ENCODE results near the gene LCE6A. TPM values are rescaled to one million over a fixed set of nuclear protein-coding genes. Genes with fewer than 3 reads are reported as not detected.

The LCE6A gene, protein sequence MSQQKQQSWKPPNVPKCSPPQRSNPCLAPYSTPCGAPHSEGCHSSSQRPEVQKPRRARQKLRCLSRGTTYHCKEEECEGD
- not detected for total RNA-seq (ENCODE audit: unreplicated experiment)
- long read RNA-seq, result 0 reads

DNA sequence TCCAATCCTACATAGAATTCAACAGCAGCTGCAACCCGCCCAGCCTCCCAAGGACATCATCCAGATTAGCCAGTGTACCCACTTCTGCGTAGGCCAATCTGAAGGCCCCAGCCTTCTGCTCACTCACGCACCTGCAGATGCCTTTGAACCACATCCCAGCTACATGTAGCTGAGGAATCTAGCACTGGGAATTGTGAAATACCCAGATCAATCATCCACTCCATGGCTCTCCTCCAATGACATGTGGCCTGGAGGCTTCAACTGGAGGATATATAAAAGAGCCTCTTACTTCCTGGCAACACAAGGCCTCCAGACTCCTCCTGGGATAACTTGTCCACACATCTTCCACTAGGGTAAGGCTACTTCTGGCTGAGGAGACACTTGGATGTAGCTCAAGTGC is at the start of gene LCE6A:
LCE6A (plus strand) TSS at position 301 of the 400 bp plus-strand sequence. CDS start 665 bp downstream, outside the sequence.
- Mint-ChIP-seq H3K27ac (ENCODE audit: unreplicated experiment) (no peak within 1 kb of the TSS), H3K27me3 (ENCODE audit: unreplicated experiment) (peaks cover 1% of the 10 kb centered on the region)

DNA sequence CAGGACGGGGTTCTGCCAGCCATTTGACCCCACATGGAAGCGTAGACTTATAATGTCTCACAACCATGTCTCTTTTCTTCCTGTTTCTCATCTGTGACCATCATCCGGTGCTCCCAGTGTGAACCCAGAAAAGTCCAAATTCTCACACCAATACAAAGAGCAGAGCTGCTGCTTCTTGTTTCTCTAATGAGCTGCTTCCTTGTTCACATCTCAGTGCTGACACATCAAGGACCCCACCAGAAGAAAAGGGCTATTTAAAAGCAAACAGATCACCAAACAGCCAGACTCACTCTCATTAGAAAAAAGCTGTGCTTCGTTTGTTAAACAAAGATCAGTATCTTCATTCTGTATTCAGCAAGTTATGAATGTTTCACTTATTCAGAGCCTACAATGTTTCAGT is 47.0 kb upstream of the LCE6A start:
- H3K27me3 Mint-ChIP-seq (ENCODE audit: unreplicated experiment), result no peaks in the 10 kb centered on the region

More for the DNA sequence above, at the start of gene LCE6A:
- no peak within 1 kb of the TSS for H3K4me3 Mint-ChIP-seq (ENCODE audit: unreplicated experiment)
- no peaks in the 10 kb centered on the region for H3K4me1 Mint-ChIP-seq (ENCODE audit: low read depth, unreplicated experiment)
- H3K9me3 Mint-ChIP-seq (ENCODE audit: unreplicated experiment), result peaks cover 2% of the 10 kb centered on the region
- no peaks in the 10 kb centered on the region for H3K36me3 Mint-ChIP-seq (ENCODE audit: unreplicated experiment)
- TF ChIP-seq, protein P1, sequence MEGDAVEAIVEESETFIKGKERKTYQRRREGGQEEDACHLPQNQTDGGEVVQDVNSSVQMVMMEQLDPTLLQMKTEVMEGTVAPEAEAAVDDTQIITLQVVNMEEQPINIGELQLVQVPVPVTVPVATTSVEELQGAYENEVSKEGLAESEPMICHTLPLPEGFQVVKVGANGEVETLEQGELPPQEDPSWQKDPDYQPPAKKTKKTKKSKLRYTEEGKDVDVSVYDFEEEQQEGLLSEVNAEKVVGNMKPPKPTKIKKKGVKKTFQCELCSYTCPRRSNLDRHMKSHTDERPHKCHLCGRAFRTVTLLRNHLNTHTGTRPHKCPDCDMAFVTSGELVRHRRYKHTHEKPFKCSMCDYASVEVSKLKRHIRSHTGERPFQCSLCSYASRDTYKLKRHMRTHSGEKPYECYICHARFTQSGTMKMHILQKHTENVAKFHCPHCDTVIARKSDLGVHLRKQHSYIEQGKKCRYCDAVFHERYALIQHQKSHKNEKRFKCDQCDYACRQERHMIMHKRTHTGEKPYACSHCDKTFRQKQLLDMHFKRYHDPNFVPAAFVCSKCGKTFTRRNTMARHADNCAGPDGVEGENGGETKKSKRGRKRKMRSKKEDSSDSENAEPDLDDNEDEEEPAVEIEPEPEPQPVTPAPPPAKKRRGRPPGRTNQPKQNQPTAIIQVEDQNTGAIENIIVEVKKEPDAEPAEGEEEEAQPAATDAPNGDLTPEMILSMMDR (IDR thresholded peaks at IDR 0.05; ENCODE audit: partially characterized antibody, unreplicated experiment), result no peak
- no peak for DNase-seq

DNA sequence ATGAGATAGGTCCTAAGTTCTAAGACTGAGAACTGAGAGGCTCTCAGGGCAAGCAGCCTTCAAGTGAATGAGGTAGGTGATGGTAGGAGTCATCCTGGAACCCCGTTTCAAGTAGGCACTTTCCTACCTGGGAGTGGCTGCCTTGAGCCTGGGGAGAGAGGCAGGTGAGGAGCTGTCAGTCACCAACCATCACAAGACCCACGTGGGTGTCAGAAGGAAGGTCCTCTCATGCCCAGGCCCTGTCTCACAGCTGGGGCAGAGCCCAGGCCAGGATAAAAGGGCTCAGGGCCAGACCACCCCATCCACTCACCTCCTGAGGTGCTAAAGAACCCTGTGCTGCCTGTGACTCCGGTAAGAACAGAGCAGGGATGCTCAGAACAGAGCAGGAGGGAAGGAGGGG is 46.2 kb upstream of the LCE6A start, which contains the start of gene LCE1D:
LCE1D (plus strand) TSS at position 301 of the 400 bp plus-strand sequence. CDS start 1,074 bp downstream, outside the sequence.
- Mint-ChIP-seq H3K4me3 (ENCODE audit: unreplicated experiment) (no peak within 1 kb of the TSS), H3K27ac (ENCODE audit: unreplicated experiment) (no peak within 1 kb of the TSS), H3K27me3 (ENCODE audit: unreplicated experiment) (no peaks in the 10 kb centered on the region), H3K36me3 (ENCODE audit: unreplicated experiment) (no peaks in the 10 kb centered on the region), H3K4me1 (ENCODE audit: low read depth, unreplicated experiment) (no peaks in the 10 kb centered on the region), H3K9me3 (ENCODE audit: unreplicated experiment) (peaks cover 3% of the 10 kb centered on the region)
- TF ChIP-seq, protein P1 (IDR thresholded peaks at IDR 0.05; ENCODE audit: partially characterized antibody, unreplicated experiment), result no peak
- no peak for DNase-seq

More for the DNA sequence above, 47.0 kb upstream of the LCE6A start:
- TF ChIP-seq, protein P1 (IDR thresholded peaks at IDR 0.05; ENCODE audit: partially characterized antibody, unreplicated experiment), result no peak
- Mint-ChIP-seq H3K9me3 (ENCODE audit: unreplicated experiment) (peaks cover 3% of the 10 kb centered on the region), H3K36me3 (ENCODE audit: unreplicated experiment) (no peaks in the 10 kb centered on the region), H3K4me1 (ENCODE audit: low read depth, unreplicated experiment) (no peaks in the 10 kb centered on the region), H3K27ac (ENCODE audit: unreplicated experiment) (no peak overlapping the region), H3K4me3 (ENCODE audit: unreplicated experiment) (no peak overlapping the region)
- DNase-seq, result no peak

DNA sequence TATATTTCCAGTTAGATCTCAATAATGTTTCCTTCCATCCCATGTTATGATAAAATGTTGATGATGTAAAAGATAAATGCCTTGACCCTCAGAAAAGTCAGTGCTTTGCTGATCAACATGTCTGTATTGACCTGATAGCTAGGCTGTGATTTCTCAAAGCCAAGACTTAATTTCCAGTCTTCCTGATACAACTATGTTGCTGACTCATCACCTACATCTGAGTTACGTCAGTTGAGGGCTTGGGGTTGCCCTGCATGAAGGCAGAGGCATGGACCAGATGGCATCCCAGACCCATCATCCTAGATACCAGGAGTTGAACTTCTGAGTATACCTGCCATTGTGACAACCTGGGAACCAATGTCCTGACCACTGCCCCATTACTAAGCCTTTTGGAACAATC is 41.3 kb upstream of the LCE6A start:
- Mint-ChIP-seq H3K27me3 (ENCODE audit: unreplicated experiment) (peaks cover 2% of the 10 kb centered on the region), H3K27ac (ENCODE audit: unreplicated experiment) (no peak overlapping the region), H3K36me3 (ENCODE audit: unreplicated experiment) (no peaks in the 10 kb centered on the region), H3K4me1 (ENCODE audit: low read depth, unreplicated experiment) (no peaks in the 10 kb centered on the region), H3K9me3 (ENCODE audit: unreplicated experiment) (peaks cover 5% of the 10 kb centered on the region), H3K4me3 (ENCODE audit: unreplicated experiment) (no peak overlapping the region)
- TF ChIP-seq, protein P1 (IDR thresholded peaks at IDR 0.05; ENCODE audit: partially characterized antibody, unreplicated experiment), result no peak
- DNase-seq, result no peak

DNA sequence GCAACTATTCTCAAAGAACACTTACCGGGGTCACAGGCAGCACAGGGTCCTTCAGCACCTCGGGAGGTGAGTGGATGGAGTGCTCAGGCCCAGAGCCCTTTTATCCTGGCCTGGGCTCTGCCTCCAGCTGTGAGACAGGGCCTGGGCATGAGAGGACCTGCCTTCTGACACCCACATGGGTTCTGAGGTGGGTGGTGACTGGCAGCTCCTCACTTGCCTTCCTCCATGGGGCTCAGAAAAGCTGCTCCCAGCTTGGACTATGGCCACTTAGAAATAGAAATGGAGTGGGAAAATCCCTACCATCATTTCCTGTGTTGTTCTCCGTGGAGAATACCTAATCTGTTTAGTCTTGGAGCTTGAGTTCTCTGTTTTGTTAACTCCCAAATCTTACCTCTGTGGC is 36.1 kb upstream of the LCE6A start, which contains the start of gene LCE1C:
LCE1C (minus strand) TSS at position 76 of the 400 bp plus-strand sequence. CDS start 1,173 bp downstream, outside the sequence.
- no peaks in the 10 kb centered on the region for H3K4me1 Mint-ChIP-seq (ENCODE audit: low read depth, unreplicated experiment)
- H3K27ac Mint-ChIP-seq (ENCODE audit: unreplicated experiment), result no peak within 1 kb of the TSS
- peaks cover 2% of the 10 kb centered on the region for H3K9me3 Mint-ChIP-seq (ENCODE audit: unreplicated experiment)
- H3K36me3 Mint-ChIP-seq (ENCODE audit: unreplicated experiment), result no peaks in the 10 kb centered on the region
- no peak within 1 kb of the TSS for H3K4me3 Mint-ChIP-seq (ENCODE audit: unreplicated experiment)
- no peak for DNase-seq
- H3K27me3 Mint-ChIP-seq (ENCODE audit: unreplicated experiment), result peaks cover 2% of the 10 kb centered on the region
- TF ChIP-seq, protein P1 (IDR thresholded peaks at IDR 0.05; ENCODE audit: partially characterized antibody, unreplicated experiment), result no peak
